Bronchial smooth muscle cell (primary cell): ENCODE data around the gene NRIP1. TPM values are rescaled to one million over a fixed set of nuclear protein-coding genes. Genes with fewer than 3 reads are reported as not detected.

ENCODE experiments used
- total RNA-seq: library from RNA; depleted of rRNA; stranded (reverse); fragments of >200 nt; gene quantifications from 2 replicates; pipeline ENCODE4 v1.2.1, GENCODE V29; 2014

NRIP1 gene
- 22.4 and 40.0 TPM in 2 replicates for total RNA-seq

DNA sequence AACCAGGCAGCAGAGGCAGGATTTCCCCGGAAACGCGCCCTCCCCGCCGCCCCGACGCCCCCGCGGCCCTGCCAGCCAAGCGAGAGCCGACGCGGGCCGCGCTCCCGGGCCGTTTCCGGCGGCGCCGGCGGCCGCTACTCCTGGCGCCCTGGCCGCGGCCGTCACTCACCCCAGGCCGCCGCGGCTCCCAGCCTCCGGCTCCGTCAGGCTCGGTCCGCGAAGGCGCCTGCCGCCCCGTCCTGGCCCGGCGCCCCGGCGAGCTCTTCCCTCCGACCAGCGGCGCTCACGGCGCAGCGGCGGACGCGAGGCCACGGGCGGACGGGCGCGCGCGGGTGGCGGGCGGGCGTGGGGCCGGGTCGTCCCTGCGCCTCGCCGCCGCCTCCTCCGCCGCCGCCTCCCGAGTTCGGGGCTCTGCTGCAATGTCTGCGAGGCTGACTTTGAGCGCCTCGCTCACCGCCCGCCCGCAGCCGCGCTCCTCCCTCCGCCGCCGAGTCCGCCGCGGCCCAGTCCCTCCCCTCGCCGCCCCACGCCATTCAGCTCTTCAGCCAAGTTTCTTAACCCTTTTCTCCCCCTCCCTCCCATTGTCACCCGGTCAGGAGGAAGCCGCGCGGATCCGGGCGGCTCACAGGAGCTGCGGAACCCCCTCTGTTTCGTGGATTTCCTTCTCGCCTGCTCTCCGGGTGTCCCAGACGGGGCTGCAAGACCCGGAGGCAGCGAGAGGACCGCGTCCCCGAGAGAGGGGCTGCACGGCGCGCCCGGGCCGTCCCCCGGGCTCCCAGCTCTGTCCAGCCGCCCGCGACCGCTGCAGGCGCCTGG lies at the start of gene NRIP1:
Gene NRIP1, minus strand, starts transcription at position 425 of the 816 bp plus-strand sequence. CDS start 96,808 bp downstream, outside the sequence.

